C4-2B (cell line): ENCODE data around the gene GPA33.

Source experiments
- ZFX ChIP-seq: fragments of 450-650 bp; IDR thresholded peaks from 2 replicates; pipeline ENCODE4 v1.6.1; 2017
- TF ChIP-seq, protein P1 (sequence below): fragments of 450-650 bp; conservative IDR thresholded peaks from 2 replicates; pipeline ENCODE4 v1.5.1; 2017; ENCODE audit warnings: mild to moderate bottlenecking

DNA sequence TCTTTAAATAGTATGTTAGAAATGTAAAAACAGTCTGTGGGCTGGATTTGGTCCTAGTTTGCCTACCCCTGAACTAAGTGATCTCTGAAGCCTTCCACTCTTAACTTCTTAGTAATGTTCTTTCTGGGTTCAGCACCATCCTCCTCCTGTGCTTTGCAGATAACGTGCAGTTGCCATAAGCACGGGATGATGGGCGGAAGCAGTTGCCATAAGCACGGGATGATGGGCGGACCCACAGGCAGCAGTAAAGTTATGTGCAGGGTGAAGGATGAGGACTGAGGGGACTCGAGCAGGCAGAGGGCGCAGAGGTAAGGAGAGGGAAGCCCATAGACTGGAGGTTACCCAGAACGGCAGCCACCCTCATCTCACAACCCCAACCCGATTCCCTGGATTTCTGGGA lies 25.6 kb downstream of the GPA33 start:
- TF ChIP-seq, protein P1, sequence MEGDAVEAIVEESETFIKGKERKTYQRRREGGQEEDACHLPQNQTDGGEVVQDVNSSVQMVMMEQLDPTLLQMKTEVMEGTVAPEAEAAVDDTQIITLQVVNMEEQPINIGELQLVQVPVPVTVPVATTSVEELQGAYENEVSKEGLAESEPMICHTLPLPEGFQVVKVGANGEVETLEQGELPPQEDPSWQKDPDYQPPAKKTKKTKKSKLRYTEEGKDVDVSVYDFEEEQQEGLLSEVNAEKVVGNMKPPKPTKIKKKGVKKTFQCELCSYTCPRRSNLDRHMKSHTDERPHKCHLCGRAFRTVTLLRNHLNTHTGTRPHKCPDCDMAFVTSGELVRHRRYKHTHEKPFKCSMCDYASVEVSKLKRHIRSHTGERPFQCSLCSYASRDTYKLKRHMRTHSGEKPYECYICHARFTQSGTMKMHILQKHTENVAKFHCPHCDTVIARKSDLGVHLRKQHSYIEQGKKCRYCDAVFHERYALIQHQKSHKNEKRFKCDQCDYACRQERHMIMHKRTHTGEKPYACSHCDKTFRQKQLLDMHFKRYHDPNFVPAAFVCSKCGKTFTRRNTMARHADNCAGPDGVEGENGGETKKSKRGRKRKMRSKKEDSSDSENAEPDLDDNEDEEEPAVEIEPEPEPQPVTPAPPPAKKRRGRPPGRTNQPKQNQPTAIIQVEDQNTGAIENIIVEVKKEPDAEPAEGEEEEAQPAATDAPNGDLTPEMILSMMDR, result no peak
- TF ChIP-seq ZFX, result no peak
